Esophagus squamous epithelium (tissue), 5 donors: Measurements from ENCODE around the gene C2CD2. TPM values are rescaled to one million over a fixed set of nuclear protein-coding genes. Genes with fewer than 3 reads are reported as not detected.

Experiments used
- DNase-seq: peaks from one replicate; lab custom pipeline; 2025; lab: John Stamatoyannopoulos, UW
- H3K27ac ChIP-seq, 4 donors: fragments of 200-600 bp; sonication (generic); one replicate each; pipeline ENCODE4 v1.5.1; 2016 to 2019; ENCODE audit warnings: mild to moderate bottlenecking in 1 of 4
- H3K27me3 ChIP-seq, 4 donors: fragments of 200-600 bp; sonication (generic); 1 replicate in 3 of 4; 2 replicates in 1 of 4; pipeline versions ENCODE4 v1.5.1 to v1.6.0; 2017 to 2021; ENCODE audit warnings: antibody characterized with exemption in 1 of 4
- H3K36me3 ChIP-seq, 3 donors: fragments of 200-600 bp; sonication (generic); one replicate each; pipeline ENCODE4 v1.5.1; 2016 to 2019
- H3K4me1 ChIP-seq, 3 donors: fragments of 200-600 bp; sonication (generic); one replicate each; pipeline ENCODE4 v1.5.1; 2017 to 2019
- H3K4me3 ChIP-seq, 4 donors: fragments of 200-600 bp; sonication (generic); 1 replicate in 3 of 4; 2 replicates in 1 of 4; pipeline ENCODE4 v1.5.1; 2016 to 2019; ENCODE audit warnings: mild to moderate bottlenecking in 2 of 4, moderate library complexity in 1 of 4
- H3K9me3 ChIP-seq, 3 donors: fragments of 200-600 bp; sonication (generic); one replicate each; pipeline ENCODE4 v1.5.1; 2016 to 2019
- CTCF ChIP-seq, 6 experiments: fragments of 450-650 bp in 4 of 6; fragments of 200-600 bp in 2 of 6; sonication (generic) in 2 of 6; IDR thresholded peaks; one replicate each; pipeline ENCODE4 v1.5.1; 2016 to 2019; ENCODE audit warnings: antibody characterized with exemption in 6 of 6, mild to moderate bottlenecking in 4 of 6, moderate library complexity in 4 of 6
- POLR2A ChIP-seq, 4 donors: fragments of 450-650 bp; IDR thresholded peaks; one replicate each; pipeline ENCODE4 v1.6.1; 2017; ENCODE audit warnings: antibody characterized with exemption in 4 of 4, mild to moderate bottlenecking in 4 of 4, moderate library complexity in 3 of 4
- WGBS, 2 donors: methylation state at CpG; one replicate each; pipeline ENCODE4 v1.1.5; 2018; 5-methylcytosine and 5-hydroxymethylcytosine counted together
- intact Hi-C: fragments of 100-400 bp; cut with DNase I; formaldehyde crosslinking; loops from one replicate; pipeline ENCODE4 v1.15.0; 2022
- total RNA-seq, 4 donors: library from RNA; depleted of rRNA; stranded (reverse); fragments of >200 nt; gene quantifications; one replicate each; pipeline ENCODE4 v1.1.0, GENCODE V29; 2016
- donor health status: DM: yes; HTN: yes; CAD: no.

C2CD2 gene
- total RNA-seq, 4 donors from 2014 or later = 13.6 to 21.2 (median 15.6) TPM

- TF ChIP-seq POLR2A (IDR thresholded peaks at IDR 0.05) (no peak), CTCF (IDR thresholded peaks at IDR 0.05) (no peak)
These were observed 80.8 kb downstream of the C2CD2 start for GRCh38 chr21:41873005-41873404.

GRCh38 chr21:41871293-41872030, 82.4 kb downstream of the C2CD2 start:
- no peak overlapping the region for H3K27ac ChIP-seq
- H3K4me1 ChIP-seq = peaks cover 0 to 2% (median 0%) of the 10 kb centered on the region in 3 donors
- no peaks in the 10 kb centered on the region for H3K27me3 ChIP-seq
- H3K9me3 ChIP-seq = no peaks in the 10 kb centered on the region
- no peak overlapping the region for H3K4me3 ChIP-seq
- WGBS, 2 donors = 85 to 93% methylated on average over 8 to 10 of the region's 15 CpGs
- DNase-seq = no peak
- peaks cover 0 to 16% (median 0%) of the 10 kb centered on the region in 3 donors for H3K36me3 ChIP-seq
- TF ChIP-seq CTCF (IDR thresholded peaks at IDR 0.05) (no peak), POLR2A (IDR thresholded peaks at IDR 0.05) (no peak)
- intact Hi-C loops = no loop called here

More at GRCh38 chr21:41873005-41873404, 80.8 kb downstream of the C2CD2 start:
- H3K4me3 ChIP-seq = no peak overlapping the region
- intact Hi-C loops = no loop called here
- peaks cover 0 to 16% (median 0%) of the 10 kb centered on the region in 3 donors for H3K36me3 ChIP-seq
- DNase-seq = no peak
- peaks cover 0 to 18% (median 8%) of the 10 kb centered on the region in 3 donors for H3K4me1 ChIP-seq
- no peak overlapping the region for H3K27ac ChIP-seq
- WGBS, 2 donors = 74 to 81% methylated on average over 12 to 13 of the region's 13 CpGs
- no peaks in the 10 kb centered on the region for H3K27me3 ChIP-seq
- no peaks in the 10 kb centered on the region for H3K9me3 ChIP-seq

- H3K27me3 ChIP-seq = no peaks in the 10 kb centered on the region
- no peak overlapping the region for H3K4me3 ChIP-seq
- intact Hi-C loops = no loop called here
- no peak for DNase-seq
- no peak overlapping the region for H3K27ac ChIP-seq
- no peak for TF ChIP-seq CTCF (IDR thresholded peaks at IDR 0.05)
- no peak for TF ChIP-seq POLR2A (IDR thresholded peaks at IDR 0.05)
- H3K9me3 ChIP-seq = no peaks in the 10 kb centered on the region
- H3K36me3 ChIP-seq = peaks cover 0 to 16% (median 0%) of the 10 kb centered on the region in 3 donors
- WGBS, 2 donors = 85 to 91% methylated on average over 9 of the region's 9 CpGs
- H3K4me1 ChIP-seq = no peaks in the 10 kb centered on the region
These were observed 84.0 kb downstream of the C2CD2 start for GRCh38 chr21:41869771-41870170.

DNA sequence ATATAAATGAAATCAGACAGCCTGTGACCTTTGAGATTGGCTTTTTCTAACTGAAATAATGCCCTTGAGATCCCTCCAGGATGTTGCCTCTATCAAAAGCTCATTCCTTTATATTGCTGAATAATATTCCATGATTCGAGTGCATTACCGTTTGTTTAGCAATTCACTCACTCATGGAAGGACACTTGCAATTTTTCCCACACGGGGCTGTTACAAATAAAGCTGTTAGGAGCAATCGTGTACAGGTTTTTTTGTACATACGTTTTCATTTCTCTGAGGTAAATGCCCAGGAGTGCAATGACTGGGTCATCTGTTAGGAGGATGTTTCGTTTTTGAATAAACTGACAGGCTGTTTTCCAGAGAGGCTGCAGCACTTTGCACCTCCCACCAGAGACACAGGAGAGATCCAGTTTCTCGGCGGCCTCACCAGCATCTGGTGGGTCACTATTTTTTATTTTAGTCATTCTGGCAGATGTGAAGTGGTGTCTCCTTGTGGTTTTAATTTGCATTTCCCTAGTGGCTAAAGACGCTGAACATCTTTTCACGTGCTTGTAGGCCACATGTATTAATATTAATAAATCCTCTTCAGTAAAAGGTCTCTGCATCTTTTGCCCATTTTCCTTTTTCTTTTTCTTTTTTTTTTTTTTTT, 85.6 kb downstream of the C2CD2 start:
- H3K4me3 ChIP-seq = no peak overlapping the region
- 69 to 80% methylated on average over 10 of the region's 10 CpGs for WGBS, 2 donors
- no peak for TF ChIP-seq POLR2A (IDR thresholded peaks at IDR 0.05)
- TF ChIP-seq CTCF (IDR thresholded peaks at IDR 0.05) = no peak
- H3K36me3 ChIP-seq = peaks cover 0 to 12% (median 0%) of the 10 kb centered on the region in 3 donors
- no peak for DNase-seq
- H3K27ac ChIP-seq = no peak overlapping the region
- intact Hi-C loops = no loop called here
- peaks cover 0 to 4% (median 2%) of the 10 kb centered on the region in 3 donors for H3K4me1 ChIP-seq
- H3K9me3 ChIP-seq = no peaks in the 10 kb centered on the region
- no peaks in the 10 kb centered on the region for H3K27me3 ChIP-seq

DNA sequence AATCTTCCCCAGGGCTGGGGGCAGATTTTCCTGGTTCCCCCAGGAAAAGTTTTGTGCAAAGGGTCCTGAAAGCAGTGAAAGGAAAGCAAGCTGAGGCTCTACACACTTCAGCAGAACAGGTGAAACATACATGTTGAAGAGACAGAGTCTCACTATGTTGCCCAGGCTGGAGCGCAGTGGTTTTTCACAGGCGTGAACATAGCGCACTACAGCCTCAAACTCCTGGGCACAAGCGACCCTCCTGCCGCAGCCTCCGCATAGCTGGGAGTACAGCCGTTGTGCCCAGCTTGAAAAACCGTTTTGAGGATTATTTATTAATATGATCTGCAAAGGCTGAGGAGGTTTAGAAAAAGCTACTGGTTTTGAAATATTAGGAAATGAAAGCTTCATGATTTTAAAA, 86.5 kb downstream of the C2CD2 start:
- TF ChIP-seq CTCF (IDR thresholded peaks at IDR 0.05) (no peak), POLR2A (IDR thresholded peaks at IDR 0.05) (no peak)
- 90 to 92% methylated on average over 8 of the region's 8 CpGs for whole genome bisulfite sequencing, 2 donors
- H3K4me1 ChIP-seq = peaks cover 0 to 4% (median 2%) of the 10 kb centered on the region in 3 donors
- H3K4me3 ChIP-seq = no peak overlapping the region
- no peak overlapping the region for H3K27ac ChIP-seq
- no peak for DNase-seq
- intact Hi-C loops = no loop called here
- H3K27me3 ChIP-seq = no peaks in the 10 kb centered on the region
- H3K36me3 ChIP-seq = peaks cover 0 to 4% (median 0%) of the 10 kb centered on the region in 3 donors
- no peaks in the 10 kb centered on the region for H3K9me3 ChIP-seq
